GM19099 (cell line): ENCODE data around the gene AP2A2.

ENCODE experiments used
- POLR2A ChIP-seq: IDR thresholded peaks from 3 replicates; pipeline ENCODE4 v1.6.1; 2011; ENCODE audit warnings: low read depth; ENCODE audit not compliant: insufficient read length; ENCODE audit errors: extremely low read depth

The AP2A2 gene

DNA sequence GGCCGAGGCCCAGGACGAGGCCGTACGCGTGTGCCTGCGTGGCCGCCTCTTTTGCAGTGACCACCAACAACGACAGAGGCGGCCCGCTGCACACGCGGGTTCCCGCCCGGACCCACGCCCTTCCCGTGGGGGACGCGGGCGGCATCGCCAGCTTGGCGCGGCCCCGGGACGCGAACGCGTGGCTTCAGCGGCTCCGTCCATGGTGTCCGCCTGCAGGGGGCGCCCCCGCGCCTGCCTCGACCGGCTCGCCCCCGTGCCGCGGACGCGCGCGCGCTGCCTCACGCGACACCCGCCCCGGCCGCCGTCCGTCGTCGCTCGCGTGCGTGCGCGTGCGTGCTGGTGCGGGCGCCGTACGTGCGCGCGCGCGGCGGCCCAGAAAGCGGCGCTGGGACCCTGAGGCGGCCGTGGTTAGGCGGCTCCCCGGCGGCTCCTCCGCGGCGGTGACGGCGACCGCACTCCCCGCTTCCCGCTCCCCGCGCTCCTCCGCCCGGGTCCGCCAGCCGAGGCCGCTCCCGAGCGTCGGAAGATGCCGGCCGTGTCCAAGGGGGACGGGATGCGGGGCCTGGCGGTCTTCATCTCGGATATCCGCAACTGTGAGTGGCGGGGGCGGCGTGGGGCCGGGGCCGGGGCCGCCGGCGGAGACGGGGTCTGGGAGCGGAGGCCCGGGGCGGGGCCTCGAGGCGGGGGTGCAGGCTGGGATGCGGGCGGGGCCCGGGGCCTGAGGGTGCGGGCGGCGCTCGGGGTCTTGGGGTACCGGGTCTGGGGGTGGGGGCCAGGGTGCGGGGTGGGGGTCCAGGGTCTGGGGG, at the start of gene AP2A2:
Gene AP2A2, plus strand, starts transcription at position 375 of the 806 bp plus-strand sequence. Its CDS starts 152 bp downstream, at position 527.
- peak; percentile 72 for TF ChIP-seq POLR2A

DNA sequence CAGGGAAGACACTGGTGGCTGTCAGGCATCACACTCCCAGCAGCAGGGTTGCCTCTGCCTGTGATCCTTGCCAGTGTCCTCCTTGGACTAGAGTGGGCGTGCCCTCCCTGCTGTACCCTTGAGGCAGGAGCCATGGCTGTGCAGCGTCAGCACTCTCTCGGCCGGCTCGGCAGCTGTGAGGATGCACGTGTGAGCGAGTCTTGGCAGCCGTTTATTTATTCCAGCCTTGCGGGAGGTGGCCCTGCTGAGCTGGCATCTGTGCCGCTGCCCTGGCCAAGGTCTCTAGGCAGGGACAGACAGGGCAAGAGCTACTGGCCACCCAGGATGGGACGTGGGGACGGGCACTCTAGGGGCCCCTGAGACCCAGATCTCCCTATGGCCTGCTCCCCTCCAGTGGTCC, 49.1 kb upstream of the AP2A2 start:
- no peak for TF ChIP-seq POLR2A

DNA sequence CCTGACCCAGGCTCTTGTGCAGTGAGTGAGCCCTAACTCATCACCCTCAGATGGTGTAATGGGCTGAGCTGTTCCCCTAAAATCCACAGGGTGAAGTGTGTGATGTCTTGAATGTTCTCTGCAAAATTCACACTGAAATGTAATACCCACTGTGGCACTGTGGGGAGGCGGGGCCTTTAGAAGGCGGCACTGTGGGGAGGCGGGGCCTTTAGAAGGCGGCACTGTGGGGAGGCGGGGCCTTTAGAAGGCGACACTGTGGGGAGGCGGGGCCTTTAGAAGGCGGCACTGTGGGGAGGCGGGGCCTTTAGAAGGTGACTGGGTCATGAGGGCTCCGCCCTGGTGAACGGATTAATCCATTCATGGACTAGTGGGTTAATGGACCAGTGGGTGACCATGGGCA, 48.1 kb upstream of the AP2A2 start:
- TF ChIP-seq POLR2A, result no peak

DNA sequence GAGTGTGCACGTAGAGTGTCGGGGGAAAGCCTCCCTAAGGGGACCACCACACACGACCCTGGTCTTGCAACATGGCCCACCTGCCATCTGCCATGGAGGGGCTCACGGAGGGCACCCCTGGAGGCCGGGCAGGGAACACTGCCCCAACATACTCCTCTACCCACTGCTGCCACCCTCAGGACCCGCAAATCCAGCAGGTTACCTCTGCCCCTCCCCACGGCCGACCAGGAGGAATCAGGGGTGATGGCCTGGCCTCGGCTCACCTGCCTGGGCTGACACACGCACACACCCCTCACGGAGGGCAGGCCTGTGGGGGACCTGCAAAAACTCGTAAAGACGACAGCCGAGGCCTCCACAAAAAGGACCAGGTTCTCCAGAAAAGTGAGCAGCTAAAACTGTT, 45.2 kb upstream of the AP2A2 start:
- no peak for TF ChIP-seq POLR2A

DNA sequence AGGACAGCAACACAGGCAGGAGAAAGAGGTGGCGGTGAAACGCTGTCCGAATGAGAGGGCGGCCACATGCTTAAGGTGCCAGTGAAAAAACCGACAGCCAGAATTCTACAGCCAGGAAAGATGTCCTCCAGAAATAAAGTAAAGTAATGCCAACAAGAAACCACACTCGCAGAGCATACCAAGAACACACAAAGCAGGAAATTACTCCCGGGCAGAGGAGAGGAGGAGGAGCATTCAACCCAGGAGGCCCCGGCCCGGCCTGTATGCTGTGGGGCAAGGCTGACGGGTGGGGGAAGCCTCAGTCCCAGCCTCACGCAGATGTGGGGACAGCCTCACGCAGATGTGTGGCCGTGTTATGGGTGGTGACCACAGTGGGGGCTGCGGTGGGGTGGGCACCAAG, 43.1 kb upstream of the AP2A2 start:
- no peak for TF ChIP-seq POLR2A

DNA sequence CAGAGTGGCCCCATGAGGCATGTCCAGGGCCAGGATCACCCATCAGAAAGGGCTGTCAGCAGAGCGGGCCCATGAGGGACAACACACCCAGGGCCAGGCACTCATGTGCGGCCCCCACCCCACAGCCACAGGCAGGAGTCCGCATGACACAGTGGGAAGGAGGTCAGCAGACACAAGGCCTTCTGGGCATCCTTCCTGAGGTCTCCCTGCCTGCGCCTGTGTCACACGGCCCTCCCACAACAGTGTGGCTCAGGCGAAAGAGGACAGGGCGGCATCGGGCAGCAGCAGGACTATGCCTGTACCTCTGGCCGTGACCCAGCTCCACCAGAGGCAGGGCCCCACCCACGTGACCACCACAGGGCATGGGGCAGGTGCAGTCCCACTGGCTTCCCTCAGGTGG, 42.1 kb upstream of the AP2A2 start:
- no peak for TF ChIP-seq POLR2A

DNA sequence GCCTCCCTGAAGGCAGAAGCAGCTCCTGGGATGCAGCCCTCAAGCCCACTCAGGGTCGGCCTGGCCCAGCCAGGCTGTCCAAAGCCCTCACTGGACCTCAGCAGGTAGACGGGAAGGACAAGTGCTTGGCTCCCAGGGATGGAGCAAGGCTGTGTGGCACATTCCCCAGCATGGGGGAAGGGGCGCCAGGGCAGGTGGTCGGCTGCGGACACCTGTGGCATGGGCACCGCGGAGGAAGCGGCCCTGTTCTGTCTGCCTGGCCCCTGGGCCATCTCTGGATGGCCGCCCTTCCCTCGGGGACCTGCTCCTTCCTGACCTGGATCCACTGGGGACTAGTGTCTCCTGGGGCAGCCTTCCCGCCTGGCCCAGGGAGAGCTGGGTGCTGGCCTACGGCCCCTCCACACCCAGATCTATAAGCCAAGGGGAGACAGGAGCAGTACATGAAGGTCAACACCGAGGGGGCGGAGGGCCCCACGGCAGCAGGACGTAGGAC, 41.0 kb upstream of the AP2A2 start:
- no peak for TF ChIP-seq POLR2A

DNA sequence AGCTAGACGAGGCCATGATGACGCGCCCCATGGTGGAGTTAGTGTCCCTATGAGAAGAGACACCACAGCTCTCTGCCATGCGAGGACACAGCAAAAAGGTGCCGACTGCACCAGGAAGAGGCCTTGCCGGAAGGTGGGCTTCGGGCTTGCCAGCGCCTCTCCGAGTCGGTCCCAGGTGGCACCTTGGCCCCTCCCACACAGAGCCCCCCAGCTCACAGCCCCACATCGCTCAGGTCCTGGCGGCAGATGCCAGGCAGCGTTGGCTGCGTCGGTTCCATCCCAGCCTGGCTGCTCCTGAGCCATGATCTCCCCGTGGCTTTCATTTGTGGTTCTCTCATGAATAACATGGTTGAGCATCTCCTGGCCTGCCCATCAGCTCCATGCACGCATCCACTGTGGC, 39.1 kb upstream of the AP2A2 start:
- no peak for TF ChIP-seq POLR2A

DNA sequence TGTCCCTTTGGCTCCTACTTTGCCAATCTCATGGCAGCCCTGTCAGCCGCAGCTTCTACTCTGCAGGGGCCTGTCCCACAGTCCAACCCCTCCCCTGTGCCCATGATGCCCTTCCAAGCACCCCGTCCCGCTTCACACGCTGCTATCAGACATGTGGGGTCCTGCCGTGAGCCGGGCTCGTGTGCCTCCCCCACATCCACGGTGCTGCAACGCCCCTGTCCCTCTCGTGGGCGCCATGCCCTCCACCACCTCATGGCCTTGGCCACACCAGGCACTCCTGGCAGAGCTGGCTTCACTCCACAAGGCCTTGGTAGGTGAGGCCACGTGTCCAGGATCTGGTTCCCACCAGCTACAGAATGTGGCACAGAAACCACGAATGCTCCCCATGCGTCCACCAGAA, 38.1 kb upstream of the AP2A2 start:
- TF ChIP-seq POLR2A, result no peak

DNA sequence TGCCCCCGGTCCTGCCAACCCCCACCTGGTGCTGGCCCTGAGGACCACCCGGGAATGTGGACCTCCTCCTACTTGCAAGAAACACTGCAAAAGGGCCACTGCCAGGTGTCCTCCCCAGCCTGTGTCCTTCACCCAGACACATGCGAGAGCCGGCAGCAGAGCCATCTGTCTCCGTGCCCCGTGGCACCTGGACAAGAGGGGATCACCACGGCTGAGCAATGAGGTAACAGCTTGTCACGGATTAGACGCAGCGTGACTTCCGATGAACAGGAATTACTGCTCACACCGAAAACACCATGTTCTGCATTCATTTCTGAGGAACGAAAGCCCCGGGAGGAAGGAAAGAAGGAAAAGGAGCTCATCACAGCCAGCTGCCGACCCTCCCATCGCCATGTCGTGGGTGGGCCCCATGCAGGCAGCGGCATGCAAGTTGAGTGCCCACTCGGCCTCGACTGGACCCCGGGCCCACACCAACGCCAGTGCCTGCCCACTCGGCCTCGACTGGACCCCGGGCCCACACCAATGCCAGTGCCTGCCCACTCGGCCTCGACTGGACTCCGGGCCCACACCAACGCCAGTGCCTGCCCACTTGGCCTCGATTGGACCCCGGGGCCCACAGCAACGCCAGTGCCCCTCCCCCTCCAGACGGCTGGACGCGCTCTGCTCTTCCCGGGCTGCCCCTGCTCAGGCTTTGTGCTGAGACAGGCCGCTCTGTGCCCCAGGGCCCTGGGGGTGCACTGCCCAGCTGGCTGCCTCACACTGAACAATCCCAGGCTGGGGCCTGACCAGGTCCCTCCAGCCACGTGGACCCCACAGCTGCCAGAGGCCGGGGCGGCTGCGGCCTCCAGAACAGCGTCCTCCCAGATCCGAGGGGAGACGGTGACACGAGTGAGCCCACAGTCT, 37.1 kb upstream of the AP2A2 start:
- no peak for TF ChIP-seq POLR2A

DNA sequence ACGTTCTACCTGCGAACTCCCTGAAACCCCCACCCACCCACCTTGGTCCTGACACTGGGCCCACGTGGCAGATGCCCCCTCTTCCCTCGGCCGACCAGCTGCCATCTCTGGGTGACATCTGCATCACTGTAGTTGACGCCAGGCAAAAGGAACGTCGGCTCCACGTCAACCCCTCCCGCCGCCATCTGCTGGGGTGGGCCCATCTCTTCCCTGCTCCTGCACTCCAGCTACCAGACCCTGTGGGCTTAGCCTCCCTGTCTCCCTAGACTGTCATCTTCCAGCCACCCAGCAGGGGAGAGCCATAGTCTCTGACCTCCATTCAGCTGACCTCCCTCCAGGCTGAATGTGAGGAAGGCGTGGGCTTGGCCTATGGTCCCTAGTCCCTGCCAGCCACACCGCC, 36.4 kb upstream of the AP2A2 start:
- no peak for TF ChIP-seq POLR2A

DNA sequence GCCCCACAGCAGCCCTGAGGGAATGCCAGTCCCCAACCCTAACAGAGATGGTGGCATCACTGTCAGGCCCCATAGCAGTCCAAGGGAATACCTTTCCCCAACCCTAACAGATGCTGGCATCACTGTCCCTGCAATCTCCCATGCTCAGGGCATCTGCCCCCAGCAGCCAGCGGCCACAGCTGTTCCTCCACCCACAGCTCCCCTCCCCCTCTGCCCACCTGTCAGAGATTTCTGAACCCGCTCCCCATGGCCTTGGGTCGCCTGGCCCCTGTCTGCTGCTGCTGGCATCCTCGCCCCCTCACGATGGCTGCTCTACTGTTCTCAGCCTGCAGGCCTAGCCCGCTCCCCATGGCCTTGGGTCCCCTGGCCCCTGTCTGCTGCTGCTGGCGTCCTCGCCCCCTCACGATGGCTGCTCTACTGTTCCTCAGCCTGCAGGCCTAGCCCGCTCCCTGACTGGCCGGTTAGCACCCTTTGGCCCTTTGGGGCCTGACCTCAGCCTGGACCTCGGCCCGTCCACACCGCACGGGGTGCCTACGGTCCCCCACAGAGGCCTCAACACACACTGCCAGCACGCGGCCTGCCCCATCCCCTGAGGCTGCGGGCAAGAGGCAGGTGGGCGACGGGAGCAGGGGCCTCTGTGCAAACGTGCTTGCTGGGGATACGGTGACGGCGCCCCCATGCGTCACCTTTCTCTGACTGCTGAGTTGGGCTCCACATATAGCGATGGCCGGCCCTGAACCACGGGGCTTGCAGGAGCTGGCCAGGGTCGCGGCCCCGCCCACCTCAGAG, 35.8 kb upstream of the AP2A2 start:
- TF ChIP-seq POLR2A, result no peak

DNA sequence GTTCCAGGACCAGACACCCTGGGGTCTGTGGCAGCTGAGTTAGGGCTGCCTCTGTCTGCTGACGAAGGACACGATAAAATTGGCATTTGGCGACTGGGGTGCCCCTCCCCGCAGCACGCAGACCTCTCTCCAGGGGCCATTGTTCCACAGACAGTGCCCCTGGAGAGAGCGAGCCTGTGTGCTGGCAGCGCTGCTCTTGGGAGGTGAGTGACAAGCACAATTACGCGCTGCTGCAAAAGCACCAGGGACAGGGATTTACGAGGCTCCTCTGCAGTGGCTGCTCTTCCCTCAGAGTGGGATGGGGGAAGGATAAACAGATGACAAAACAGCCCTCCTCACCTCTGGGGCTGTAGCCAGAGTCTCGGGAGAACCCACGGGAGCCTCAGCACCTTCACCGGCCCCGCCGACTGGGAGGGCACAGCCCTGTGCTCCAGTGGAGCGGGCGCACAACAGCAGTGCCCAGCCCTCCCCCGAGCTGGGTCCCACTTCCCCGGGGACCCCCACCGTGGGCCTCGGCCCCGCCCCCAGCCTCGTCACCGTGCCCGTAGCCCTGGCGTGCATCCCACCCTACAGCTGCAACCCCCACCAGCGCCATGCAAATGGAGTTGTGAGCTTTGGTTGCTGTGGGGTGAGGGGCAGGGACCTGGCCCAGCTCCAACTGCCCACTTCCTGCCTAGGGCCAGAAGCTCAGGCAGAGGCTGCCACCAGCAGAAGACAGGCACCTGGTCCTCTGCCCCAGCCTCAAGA, 34.7 kb upstream of the AP2A2 start:
- no peak for TF ChIP-seq POLR2A

DNA sequence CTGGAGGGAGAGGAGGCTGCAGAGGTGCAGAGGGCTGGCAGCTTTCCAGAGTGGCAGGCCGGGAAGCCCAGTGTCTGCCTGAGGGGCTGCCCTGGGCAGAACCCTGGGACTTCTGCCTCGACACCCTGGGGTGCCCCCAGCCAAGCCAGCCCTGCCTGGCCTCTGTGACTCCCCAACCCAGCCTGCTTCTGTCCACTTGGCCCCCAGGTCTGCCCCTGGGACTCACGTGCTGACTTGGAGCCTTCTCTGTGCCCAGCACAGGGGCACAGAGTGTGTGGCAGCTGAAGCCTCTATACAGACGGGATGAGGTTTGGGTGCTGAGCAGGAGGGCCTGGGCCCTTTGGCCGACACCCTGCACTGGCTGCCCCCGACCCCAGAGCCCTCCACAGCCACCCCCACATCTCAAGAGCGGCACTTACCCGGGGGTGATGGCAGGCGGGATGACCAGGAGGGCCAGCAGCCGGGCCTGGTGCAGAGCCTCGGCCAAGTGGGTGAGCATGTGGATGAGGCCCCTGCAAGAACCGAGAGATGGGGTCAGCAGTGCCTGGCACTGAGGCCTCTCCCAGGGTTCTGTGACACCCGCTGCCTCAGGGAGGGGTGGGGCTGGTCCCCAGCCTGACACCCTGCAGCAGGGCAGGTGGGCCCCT, 32.5 kb upstream of the AP2A2 start:
- no peak for TF ChIP-seq POLR2A
